LoVo (cell line): ENCODE results near the gene USP54.

Experiments
- DNase-seq: peaks from one replicate; pipeline ENCODE4 v3.0.0-alpha.2; 2016; ENCODE audit warnings: low spot score

The USP54 gene

DNA sequence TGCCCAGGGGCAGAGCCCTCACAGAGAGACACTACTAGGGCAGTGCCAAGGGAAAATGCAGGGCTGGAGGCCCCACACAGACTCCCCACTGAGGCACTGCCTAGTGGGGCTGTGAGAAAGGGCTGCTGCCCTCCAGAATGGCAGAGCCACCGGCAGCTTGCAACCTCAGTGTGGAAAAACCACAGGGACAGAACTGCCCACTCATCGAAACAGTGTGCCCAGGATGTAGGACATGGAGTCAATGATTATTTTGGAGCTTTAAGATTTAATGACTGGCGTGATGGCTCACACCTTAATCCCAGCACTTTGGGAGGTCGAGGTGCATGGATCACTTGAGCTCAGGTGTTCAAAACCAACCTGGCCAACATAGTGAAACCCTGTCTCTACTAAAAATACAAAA is 130.2 kb downstream of the USP54 start:
- no peak for DNase-seq

DNA sequence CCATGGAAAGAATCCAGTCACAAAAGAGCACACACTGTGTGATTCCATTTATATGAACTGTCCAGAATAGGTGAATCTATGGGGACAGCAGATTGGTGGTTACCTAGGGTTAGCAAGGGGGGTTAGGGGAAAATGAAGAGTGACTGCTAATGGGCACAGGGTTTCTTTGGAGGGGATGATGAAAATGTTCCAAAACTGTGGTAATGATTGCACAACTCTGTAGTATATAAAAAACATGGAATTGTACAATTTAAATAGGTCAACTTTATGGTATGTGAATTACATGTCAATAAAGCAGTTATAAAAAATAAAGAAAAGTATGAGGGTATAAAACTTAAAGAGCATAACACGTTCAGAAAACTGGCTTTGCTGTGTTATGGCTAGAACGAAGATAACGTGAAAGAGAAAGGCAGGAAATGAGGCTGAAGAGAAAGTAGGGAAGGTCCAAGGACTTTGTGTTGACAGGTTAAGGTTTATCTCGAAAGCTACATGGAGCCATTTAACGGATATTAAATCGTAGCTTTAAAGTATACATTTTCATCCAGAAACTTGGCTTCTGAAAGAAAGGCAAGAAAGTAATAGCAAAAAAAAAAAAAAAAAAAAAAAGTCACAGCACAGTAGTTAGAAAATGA is 131.3 kb downstream of the USP54 start:
- no peak for DNase-seq

DNA sequence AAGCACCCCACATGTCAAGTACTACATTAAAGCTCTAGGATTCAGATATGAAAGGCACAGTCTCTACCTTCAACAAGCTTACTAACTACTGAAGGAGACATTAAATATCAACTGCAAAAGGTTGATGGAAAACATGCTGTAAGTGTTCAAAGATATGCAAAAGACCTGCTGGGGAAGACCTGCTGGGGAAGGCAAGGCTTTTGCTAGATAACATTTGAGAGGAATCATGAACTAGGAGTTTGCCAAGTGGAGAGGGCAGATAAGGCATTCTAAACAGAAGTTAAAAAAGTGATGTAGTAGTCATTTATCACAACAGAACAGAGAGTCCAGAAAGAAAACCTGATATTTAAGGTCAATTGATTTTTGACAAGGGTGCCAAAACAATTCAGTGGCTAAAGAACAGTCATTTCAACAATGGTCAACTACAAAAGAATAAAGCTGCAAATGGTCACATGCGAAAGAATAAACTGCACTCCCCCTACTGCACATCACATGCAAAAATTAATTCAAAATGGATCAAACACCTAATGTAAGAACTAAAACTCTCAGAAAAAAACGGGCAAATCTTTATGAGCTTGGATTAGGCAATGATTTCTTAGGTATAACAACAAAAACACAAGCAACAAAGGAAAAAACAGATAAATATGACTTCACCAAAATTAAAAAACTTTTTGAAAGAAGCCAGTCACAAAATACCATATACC is 134.8 kb downstream of the USP54 start:
- DNase-seq: no peak

DNA sequence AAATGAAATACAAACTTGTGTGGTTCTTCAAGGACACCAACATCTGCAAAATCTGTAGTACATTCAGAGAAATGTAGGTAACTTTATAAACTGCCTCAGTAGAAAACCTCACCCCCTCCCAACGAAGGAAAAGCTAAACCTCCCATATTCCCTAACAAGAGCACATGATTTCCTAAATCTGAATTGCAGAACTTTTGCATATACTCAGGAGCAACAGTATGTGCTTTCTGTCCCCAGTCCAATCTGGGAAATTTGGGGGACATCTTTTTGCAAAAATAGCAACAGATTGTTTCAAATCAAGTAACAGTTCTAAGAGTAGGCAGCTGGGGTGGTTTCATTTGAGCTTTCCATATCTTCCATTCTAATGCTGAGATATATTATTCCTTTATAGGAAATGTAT is 142.0 kb downstream of the USP54 start:
- DNase-seq: no peak

DNA sequence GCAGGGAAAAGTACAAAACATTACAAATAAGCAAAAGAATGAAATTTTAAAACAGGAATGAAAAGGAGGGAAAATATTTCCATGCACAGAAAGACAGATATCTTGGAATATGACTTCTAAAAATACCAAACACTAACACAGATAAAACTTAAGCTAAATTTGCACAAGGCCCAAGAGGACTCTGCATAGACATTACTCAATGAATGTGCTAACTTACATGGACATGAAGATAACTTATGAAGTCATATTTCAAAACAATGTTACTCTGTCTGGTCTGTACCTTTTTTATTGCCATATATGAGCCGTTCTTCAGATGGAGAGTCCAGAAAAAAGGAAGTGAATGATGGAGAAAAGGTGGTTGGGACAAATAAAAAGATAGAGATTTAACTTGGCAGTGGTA is 142.8 kb downstream of the USP54 start:
- no peak for DNase-seq
